Measurements from ENCODE around the gene ARPC4.

DNA sequence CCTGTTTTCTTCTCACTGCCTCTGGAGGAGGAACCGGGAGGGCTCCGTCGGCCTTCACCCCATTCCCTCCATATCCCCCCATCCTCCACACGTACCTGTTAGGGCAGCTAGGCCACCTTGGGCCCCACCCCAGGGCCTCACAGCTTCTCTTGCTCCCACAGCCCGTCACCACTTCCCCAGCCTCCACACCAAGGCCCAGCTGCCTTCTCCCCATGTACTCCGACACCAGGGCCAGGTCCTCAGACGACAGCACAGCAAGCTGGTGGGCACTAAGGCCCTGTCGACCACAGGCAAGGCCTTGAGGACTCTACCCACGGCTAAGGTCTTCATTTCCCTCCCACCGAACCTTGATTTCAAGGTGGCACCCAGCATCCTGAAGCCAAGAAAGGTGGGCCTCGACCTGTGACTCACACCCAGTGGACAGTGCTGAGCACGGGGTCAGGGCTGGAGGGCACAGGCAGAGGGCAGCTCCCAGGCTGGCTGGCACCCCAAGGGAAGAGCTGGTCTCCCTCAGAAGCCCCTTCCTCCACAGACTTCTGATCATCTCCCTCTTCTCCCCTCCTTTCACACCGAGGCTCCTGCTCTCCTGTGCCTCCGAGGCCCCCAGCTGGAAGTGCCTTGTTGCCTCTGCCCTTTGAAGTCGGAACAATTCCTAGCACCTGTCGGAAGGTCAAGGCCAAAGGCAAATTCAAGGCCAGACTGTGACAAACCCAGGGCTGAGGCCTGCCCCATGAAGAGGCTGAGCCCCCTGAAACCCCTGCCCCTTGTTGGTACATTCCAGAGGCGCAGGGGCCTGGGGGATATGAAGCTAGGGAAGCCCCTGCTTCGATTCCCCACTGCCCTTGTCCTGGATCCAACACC, 41.9 kb downstream of the ARPC4 start:
- TF ChIP-seq EZH2 (IDR thresholded peaks at IDR 0.05; ENCODE audit: borderline replicate concordance, low read depth, low read length, poor library complexity, severe bottlenecking): no peak
- TF ChIP-seq, protein P1, sequence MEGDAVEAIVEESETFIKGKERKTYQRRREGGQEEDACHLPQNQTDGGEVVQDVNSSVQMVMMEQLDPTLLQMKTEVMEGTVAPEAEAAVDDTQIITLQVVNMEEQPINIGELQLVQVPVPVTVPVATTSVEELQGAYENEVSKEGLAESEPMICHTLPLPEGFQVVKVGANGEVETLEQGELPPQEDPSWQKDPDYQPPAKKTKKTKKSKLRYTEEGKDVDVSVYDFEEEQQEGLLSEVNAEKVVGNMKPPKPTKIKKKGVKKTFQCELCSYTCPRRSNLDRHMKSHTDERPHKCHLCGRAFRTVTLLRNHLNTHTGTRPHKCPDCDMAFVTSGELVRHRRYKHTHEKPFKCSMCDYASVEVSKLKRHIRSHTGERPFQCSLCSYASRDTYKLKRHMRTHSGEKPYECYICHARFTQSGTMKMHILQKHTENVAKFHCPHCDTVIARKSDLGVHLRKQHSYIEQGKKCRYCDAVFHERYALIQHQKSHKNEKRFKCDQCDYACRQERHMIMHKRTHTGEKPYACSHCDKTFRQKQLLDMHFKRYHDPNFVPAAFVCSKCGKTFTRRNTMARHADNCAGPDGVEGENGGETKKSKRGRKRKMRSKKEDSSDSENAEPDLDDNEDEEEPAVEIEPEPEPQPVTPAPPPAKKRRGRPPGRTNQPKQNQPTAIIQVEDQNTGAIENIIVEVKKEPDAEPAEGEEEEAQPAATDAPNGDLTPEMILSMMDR (conservative IDR thresholded peaks at IDR 0.05; ENCODE audit: low read depth, low read length): no peak

All from A673 (cell line).